Ascending aorta (tissue), 2 donors: ENCODE measurements around the gene GIPC1. TPM values are rescaled to one million over a fixed set of nuclear protein-coding genes. Genes with fewer than 3 reads are reported as not detected.
A peak's percentile ranks its signal among the peaks of the same experiment; 100 is the strongest.

Experiments
- DNase-seq, 2 donors: peaks; one replicate each; pipeline ENCODE4 v3.0.0-alpha.2; 2019; ENCODE audit warnings: low spot score in 2 of 2
- H3K27ac ChIP-seq, 2 donors: fragments of 200-600 bp; sonication (generic); one replicate each; pipeline ENCODE4 v1.5.1; 2016 to 2017; ENCODE audit warnings: mild to moderate bottlenecking in 1 of 2
- H3K27me3 ChIP-seq: fragments of 200-600 bp; sonication (generic); one replicate; pipeline ENCODE4 v1.5.1; 2017
- H3K36me3 ChIP-seq, 2 donors: fragments of 200-600 bp; sonication (generic); one replicate each; pipeline ENCODE4 v1.5.1; 2016
- H3K4me1 ChIP-seq, 2 donors: fragments of 200-600 bp; sonication (generic); one replicate each; pipeline ENCODE4 v1.5.1; 2016 to 2017; ENCODE audit warnings: mild to moderate bottlenecking in 1 of 2
- H3K4me3 ChIP-seq, 2 donors: fragments of 200-600 bp; sonication (generic); one replicate each; pipeline ENCODE4 v1.5.1; 2016 to 2017; ENCODE audit warnings: mild to moderate bottlenecking in 1 of 2
- H3K9me3 ChIP-seq, 2 donors: fragments of 200-600 bp; sonication (generic); one replicate each; pipeline ENCODE4 v1.5.1; 2016
- CTCF ChIP-seq, 3 experiments: fragments of 200-600 bp in 2 of 3; fragments of 450-650 bp in 1 of 3; sonication (generic) in 2 of 3; IDR thresholded peaks; one replicate each; pipeline ENCODE4 v1.5.1; 2016 to 2019; ENCODE audit warnings: antibody characterized with exemption in 3 of 3, mild to moderate bottlenecking in 1 of 3, moderate library complexity in 1 of 3
- intact Hi-C: fragments of 100-400 bp; cut with DNase I; formaldehyde crosslinking; loops from one replicate; pipeline ENCODE4 v1.15.1; 2023
- total RNA-seq: library from RNA; depleted of rRNA; stranded (reverse); fragments of >200 nt; gene quantifications from one replicate; pipeline ENCODE4 v1.1.0, GENCODE V29; 2016

GIPC1 gene
- total RNA-seq, 1 donor from 2014 or later: 123 TPM

- no peaks in the 10 kb centered on the region for H3K4me1 ChIP-seq
These were observed 54.6 kb downstream of the GIPC1 start for GRCh38 chr19:14441041-14441938.

GRCh38 chr19:14440049-14440448 is 55.9 kb downstream of the GIPC1 start:
- intact Hi-C loops: no loop called here
- Histone ChIP-seq H3K9me3 (no peaks in the 10 kb centered on the region), H3K36me3 (peaks cover 38 to 46% of the 10 kb centered on the region in 2 donors), H3K27me3 (no peaks in the 10 kb centered on the region), H3K4me3 (peak overlapping the region in 1 of 2 donors; percentile 20), H3K27ac (no peak overlapping the region), H3K4me1 (peaks cover 0 to 3% of the 10 kb centered on the region in 2 donors)
- TF ChIP-seq CTCF (IDR thresholded peaks at IDR 0.05): no peak
- peak; percentile 55 to 85 for DNase-seq

More at GRCh38 chr19:14441041-14441938, 54.6 kb downstream of the GIPC1 start:
- no peak overlapping the region for H3K4me3 ChIP-seq
- peaks cover 49 to 53% of the 10 kb centered on the region in 2 donors for H3K36me3 ChIP-seq
- H3K27ac ChIP-seq: no peak overlapping the region
- no peak for DNase-seq
- intact Hi-C loops: no loop called here
- no peak for TF ChIP-seq CTCF (IDR thresholded peaks at IDR 0.05)
- H3K27me3 ChIP-seq: no peaks in the 10 kb centered on the region
- no peaks in the 10 kb centered on the region for H3K9me3 ChIP-seq

GRCh38 chr19:14439014-14439413 is 56.9 kb downstream of the GIPC1 start:
- Histone ChIP-seq H3K27ac (no peak overlapping the region), H3K27me3 (no peaks in the 10 kb centered on the region), H3K4me3 (no peak overlapping the region), H3K9me3 (no peaks in the 10 kb centered on the region), H3K36me3 (peaks cover 28 to 36% of the 10 kb centered on the region in 2 donors), H3K4me1 (peaks cover 3 to 13% of the 10 kb centered on the region in 2 donors)
- intact Hi-C loops: no loop called here
- DNase-seq: no peak
- no peak for TF ChIP-seq CTCF (IDR thresholded peaks at IDR 0.05)

- no peak for TF ChIP-seq CTCF (IDR thresholded peaks at IDR 0.05)
- Histone ChIP-seq H3K27ac (no peak overlapping the region), H3K9me3 (no peaks in the 10 kb centered on the region), H3K4me1 (peaks cover 3 to 15% of the 10 kb centered on the region in 2 donors), H3K27me3 (no peaks in the 10 kb centered on the region), H3K4me3 (no peak overlapping the region), H3K36me3 (peaks cover 14 to 22% of the 10 kb centered on the region in 2 donors)
- intact Hi-C loops: no loop called here
- DNase-seq: no peak
These were observed 58.3 kb downstream of the GIPC1 start for GRCh38 chr19:14437578-14438140.

GRCh38 chr19:14435320-14436050 is 60.4 kb downstream of the GIPC1 start:
- H3K4me3 ChIP-seq: no peak overlapping the region
- TF ChIP-seq CTCF (IDR thresholded peaks at IDR 0.05): no peak
- H3K27me3 ChIP-seq: no peaks in the 10 kb centered on the region
- peaks cover 3 to 19% of the 10 kb centered on the region in 2 donors for H3K4me1 ChIP-seq
- DNase-seq: no peak
- H3K27ac ChIP-seq: peak overlapping the region; percentile 65 to 78
- H3K9me3 ChIP-seq: no peaks in the 10 kb centered on the region
- H3K36me3 ChIP-seq: peaks cover 0 to 4% of the 10 kb centered on the region in 2 donors
- intact Hi-C loops: loop anchor here (2.0 kb wide), 1 partner anchor 73 kb away; no protein-coding TSS in a partner anchor
